M059J (cell line): ENCODE data around the gene MSI2. TPM values are rescaled to one million over a fixed set of nuclear protein-coding genes. Genes with fewer than 3 reads are reported as not detected.
"Not testable (repeated sequence)": the region's sequence is repeated elsewhere in the genome, so short reads cannot be mapped to it uniquely, and the experiment has no call there.

Source experiments
- DNase-seq: peaks from one replicate; pipeline ENCODE4 v3.0.0-alpha.2; 2012; ENCODE audit warnings: low read depth
- total RNA-seq: library from RNA; depleted of rRNA; stranded (reverse); fragments of >200 nt; shearing (Covaris generic); gene quantifications from 2 replicates; pipeline ENCODE4 v1.2.3, GENCODE V29; 2014

MSI2 gene
- total RNA-seq, 1 experiment from 2014 or later = 28.6 TPM

DNA sequence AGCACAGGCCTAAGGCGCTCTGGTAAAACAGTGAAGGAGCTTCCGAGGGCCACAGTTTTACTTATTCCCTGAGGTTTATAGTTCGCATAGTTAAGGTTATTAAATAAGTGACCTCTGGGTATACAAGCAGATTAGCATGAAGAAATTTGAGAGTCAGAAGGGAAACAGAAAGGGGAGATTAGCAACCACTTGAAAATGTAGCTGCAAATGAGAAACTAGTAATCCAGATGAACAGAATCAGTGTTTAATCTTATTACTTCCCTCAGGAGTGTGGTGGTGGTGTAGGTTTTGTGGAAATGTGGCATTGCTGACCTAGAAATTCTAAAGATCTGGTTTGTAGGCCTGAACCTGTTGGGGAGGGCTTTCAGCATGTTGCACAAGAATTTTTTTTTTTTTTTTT is 358.4 kb downstream of the MSI2 start:
- DNase-seq = no peak

DNA sequence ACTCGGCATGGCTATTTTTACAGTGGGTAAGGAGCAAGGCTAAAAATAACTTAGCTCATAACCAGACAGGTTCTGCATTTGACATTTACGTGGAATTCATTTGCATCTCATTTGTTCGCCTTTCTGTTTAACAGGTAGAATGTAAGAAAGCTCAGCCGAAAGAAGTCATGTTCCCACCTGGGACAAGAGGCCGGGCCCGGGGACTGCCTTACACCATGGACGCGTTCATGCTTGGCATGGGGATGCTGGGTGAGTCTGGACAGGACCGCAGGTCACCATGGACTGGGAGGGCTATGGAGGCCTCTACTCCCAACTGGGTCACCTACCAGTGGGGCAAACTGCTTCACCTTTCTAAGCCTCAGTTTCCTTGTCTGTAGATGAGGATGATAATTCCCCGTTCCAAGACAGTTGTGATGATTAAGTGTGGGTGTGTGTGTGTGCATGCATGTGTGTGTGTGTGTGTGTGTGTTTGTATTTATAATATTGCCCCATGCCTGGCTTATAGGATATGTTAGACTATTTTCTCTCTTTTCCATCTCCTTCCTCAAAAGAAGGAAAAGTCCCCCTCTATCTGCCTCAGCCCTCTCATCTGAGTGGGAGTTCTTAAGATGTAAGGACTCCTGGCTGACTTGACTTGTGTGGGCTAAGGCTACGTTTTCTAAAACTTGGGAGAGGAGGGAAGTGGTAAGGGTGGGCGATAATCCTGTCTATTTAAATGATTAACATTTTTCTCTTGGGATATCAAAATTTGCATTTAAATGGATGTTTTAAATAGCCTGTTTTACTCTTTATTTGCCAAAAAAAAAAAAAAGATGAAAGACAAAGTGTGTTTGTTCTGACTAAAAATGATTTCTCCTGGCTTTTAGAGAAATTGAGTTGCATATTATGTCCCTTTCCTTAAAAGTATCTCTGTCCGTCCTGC is 359.8 kb downstream of the MSI2 start:
- DNase-seq = no peak

DNA sequence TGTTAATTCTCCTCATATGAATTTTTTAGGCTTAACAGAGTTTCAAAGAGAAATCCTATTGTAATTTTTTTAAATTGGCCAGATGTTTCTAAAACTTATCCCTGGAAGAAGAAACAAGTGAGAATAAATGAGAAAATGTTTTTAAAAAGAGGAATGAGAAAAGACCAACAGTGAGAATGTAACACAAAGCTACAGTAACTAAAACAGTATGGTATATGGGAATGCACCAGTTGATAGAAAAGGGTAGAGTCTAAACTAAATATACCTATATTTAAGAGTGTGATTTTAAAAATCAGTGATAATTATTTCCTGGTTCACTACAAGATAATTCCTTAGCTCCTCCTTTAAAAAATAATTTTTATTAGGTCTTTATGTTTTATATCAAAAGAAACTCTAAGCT is 360.9 kb downstream of the MSI2 start:
- no peak for DNase-seq

DNA sequence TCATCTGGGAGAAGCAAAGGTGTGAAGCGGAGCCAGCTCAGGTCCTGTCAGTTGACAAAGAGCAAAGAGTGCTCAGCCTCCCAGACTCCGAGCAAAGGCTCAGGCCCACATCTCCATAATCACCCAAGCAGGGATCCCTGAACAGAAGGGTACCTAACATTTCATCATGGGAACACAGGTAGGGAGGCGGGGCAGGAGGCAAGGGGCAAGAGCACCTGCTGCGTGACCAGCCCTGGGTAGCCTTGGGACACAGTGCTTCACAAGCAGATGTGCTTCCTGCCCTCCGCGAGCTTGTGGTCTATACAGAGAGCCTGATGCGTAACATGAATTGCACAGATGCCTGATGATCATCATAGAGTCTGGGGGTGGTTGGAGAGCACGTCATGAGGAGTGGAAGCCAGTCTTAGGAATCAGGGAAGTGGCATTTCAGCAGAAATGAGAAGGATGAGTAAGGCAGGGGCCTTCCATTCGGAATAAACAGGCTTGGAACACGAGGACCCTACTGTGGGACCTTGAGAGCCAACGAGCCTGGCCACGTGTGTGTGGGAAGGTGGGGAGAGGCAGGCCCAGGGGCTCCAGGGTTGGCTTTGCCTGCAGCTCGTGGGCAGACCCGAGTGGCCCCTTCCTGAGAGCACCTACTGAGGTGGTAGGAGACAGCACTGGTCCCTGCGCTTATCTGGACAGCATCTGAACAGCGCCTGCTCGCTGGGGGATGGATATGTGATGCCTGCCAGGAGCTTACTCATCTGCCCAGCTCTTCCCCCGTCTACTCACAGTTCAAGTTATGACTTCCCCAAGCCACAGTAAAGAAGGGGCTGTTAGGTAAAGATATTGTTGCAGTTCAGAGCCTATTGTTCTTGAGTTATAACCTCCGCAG is 363.0 kb downstream of the MSI2 start:
- DNase-seq = peak; percentile 76

DNA sequence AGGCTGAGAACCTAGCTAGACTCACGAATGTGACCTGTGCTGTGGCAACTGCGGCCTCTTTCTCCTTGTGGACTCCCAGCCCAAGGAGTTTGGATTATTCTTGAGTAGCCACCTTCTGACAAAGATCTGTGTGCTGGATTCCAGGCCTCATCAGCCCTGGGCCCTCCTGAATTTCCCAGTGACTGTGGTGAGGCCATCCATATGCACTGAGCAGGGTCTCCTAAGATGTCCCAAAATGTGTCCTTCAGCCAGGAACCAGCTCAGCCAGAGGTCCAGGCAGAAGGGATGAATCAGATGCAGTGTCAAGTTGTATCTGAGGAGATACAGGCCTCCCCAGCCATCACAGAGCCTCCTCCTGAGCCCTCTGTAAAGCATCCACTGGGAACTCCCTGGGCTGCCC is 364.3 kb downstream of the MSI2 start:
- DNase-seq = no peak

DNA sequence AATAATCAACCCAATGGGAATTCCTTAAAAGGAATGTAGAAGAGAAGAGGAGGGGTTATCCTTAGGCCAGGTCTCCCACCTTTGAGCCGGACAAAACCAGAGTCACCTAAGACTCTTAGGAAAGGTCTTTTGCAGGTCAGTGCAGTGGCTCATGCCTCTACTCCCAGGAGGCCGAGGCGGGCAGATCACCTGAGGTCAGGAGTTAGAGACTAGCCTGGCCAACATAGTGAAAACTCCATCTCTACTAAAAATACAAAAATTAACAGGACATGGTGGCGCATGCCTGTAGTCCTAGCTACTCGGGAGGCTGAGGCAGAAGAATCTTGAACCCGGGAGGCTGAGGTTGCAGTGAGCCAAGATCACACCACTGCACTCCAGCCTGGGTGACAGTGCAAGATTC is 365.5 kb downstream of the MSI2 start:
- not testable (repeated sequence) for DNase-seq

DNA sequence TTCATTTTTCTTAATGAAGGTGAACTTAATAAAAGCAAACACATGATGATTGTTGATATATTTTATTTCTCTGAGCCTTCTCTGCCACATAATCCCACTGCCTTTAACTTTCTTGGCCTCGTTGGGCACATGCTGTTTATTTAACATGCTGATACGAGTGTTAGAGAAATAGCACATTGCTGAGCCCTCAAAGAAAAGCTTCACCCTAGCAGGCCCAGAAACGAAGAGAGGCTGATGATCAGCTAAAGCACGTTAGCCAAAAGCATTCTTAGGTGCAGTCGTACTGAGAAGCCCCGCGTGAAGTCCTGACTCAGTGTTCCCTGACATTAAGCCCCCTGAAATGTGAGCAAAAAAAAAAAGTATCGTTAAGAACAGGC is 366.0 kb downstream of the MSI2 start:
- no peak for DNase-seq

DNA sequence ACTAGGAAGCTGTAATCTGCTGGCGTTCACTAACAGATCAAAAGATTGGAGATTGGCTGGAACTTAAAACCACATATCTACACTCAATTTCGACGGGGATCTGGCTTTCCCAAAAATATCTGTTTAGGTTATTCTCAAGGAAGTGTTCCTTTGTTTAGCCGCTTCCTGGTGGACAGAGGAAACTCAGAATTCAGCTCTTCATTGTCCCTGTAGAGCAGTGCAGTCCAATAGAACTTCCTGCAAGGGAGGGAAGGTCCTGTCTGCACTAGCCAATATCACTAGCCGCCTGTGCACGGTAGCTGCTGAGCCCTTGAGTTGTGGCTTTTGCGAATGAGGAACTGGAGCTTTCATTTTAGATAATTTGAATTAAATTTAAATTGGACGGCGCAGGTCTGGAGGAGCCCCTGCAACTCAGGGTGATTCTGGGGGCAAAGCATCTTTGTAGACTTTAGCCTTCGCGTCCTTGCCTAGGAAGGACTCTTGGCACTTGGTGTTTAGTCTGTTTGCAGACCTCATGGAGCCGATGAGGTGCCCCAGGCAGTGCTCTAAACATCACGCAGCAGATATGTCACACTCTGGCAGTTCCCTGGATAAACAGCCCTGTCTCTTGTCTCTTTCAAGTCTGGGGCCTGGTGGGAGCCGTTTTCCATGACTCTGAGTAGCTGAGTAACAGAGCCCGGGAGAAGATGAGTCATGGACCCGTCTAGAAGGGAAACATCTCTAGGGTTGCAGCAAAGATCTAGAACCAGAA is 366.5 kb downstream of the MSI2 start:
- peak; percentile 97 for DNase-seq

DNA sequence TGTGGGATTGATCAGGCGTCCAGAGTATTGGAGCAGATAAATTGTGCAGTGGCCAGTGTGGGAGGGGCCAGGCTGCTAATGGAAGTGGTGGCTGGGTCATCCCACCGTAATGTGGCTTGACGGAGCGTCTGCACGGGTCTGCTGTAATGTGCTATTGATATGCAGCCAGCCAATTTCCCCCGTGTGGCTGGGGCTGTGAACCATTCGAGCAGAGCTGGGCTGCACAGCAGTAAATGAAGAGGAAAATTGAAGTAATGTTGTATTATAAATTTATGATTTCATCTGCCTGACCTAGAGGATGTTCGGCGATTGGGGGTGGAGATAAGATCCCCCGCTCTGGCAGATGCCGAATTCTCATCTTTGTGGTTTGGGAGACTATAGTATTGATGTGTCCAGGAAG is 367.3 kb downstream of the MSI2 start:
- DNase-seq = no peak

DNA sequence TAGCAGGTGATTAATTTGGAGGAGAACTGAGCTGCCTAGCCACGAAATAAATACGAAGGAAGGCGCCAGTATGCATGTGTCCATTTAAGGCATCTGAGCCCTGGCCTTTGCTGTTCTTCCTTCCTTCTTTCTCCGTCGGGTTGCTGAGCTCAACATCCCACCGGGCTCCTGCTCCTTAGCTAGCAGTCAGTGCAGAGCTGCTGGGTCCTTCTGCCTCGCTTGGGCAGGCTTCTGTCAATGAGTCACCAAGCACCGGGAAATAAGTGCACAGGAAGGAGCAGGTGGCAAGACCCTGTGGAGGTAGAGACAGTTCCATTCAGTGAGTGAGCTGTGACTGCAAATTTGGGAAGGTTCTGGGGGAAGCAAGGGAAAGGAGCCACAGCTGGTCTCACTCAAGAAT is 368.1 kb downstream of the MSI2 start:
- no peak for DNase-seq

DNA sequence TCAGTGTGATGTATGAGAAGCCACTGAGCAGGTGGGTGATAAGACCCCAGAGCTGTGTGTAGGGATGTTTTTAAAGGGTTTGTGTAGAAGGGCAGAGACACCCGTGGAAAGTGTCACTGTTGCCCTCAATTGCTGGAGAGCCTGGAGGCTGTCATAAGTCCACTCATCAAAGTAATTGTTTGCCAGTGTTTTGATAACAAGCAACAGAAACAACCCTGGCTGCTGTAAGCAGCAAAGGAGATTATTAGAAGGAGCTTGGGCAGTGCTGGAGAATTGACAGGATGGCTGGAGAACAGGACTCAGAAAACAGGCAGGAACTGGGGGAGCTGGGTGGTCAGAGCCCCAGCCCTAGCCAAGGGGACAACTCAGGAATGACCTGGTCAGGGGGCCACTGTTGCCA is 369.2 kb downstream of the MSI2 start:
- no peak for DNase-seq

DNA sequence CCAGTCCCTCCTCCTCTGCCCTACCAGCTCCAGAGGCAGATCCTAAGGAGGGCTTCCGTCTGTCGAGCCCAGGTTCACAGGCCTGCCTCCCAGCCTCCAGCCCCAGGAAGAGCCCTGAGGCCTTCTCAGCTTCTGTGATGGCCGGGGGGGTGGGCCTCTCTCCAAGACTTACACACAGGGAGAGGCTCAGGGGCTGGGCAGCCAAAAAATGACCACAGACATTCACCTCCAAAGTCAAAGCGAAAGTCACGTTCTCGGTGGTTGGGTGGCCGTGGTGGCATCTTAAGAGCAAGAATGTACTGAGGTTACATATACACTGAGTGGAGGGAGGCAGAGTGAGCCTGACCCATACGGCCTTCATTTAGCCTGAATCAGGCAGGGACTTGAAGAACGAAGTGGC is 369.6 kb downstream of the MSI2 start:
- no peak for DNase-seq

DNA sequence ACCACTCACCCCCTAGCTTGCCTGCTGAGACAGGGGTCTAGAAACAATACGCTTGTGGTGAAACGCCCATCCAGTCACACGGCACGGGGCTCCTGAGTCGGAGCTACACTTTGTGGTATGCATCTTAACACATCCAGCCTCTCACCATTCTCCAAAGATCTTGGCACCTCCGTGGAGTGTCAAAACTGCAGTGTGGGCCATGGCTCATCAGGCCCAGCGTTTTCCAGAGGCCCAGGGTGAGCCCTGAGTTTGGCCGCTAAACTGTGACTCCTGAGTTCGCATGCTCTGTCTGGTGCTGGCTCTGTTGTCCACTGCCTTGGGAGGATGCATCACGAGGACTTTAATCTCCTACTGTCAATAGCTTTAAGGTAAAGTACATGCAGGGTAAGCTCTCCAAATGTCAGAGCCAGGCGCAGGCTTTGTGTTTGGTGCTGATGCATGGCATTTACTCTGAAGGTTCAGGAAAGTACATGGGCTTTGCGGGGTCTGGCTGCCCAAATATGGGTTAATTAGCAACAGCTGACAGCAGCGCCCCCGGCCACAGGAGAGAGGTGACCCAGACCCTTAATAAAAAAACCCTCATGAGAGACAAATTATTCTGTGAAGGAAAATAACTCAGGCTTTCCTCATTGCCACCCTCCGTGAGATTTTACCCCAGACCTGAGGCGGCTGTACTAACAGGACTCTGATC is 370.3 kb downstream of the MSI2 start:
- no peak for DNase-seq

DNA sequence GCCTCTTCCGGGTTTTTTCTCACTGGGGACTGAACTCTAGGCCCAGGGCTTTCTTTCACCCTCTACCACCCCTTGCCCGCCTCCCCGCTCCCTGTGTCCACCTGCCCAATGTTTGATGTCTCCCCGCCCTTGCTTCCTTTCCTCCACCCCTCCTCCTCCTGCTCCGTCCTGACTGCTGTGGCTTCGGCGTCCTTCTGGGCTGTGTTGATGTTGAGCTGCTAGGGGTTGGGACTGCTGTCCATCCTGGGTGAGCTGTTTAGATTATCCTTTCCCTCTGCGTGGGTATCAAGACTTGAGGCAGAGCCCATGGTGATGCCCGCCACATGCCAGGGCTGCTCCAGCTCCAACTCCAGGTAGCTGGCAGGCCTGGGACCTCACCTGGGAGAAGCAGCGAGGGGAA is 371.3 kb downstream of the MSI2 start:
- DNase-seq = no peak

DNA sequence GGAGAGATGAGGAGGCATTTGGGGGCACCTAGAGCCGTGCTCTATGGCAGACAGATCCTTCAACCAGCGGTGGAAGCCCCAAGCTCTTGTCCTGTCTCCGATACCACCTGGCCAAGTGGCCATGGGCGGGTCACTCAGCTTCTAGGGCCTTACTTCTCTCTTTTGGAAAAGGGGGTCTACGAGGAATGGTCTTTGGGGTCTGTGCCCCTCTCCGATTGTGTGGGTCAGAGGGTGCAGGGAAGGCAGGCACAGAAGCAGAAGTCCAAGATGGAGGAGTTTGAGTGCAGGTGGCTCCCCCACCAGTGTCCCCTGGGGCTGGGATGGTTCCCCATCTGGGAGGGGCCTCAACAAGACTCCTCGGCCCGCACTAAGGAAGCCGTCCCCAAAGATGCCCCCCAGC is 372.1 kb downstream of the MSI2 start:
- no peak for DNase-seq

DNA sequence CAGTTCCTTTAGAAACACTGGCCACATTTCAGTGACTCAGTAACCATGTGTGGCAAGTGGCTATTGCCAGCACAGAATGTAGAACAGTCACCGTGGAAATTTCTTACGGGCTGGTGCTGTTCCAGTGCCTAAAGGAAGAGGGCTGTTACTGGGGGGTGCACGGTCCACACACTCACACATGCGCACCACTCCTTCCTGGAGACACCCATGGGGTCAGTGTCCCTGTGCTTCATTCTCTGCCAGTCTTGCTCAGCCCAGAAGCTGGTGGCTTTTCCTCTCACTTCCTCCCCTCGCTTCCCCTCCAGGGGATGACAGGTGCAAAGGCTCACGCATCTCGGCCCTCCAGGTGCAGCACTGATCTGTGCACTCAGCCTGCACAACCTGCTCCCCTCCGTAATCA is 373.1 kb downstream of the MSI2 start:
- DNase-seq = no peak

DNA sequence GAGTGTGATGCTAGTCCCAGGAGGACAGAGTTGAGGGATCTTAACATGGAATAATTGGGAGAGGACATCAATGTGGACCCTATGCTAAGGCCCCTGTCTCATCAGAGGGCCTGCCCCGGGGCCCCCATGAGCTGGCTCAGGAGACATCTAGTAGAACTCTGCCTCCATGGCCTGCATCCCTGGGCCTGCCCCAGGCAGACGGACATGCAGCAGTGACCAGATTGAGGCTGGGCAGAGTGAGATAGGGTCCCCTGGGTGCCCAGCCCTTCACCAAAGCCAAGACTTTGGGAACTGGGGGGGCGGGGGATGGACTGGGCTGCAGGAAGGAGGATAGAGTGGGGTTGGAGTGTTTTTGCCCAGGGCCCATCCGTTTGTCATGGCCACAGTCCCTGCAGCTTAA is 373.6 kb downstream of the MSI2 start:
- no peak for DNase-seq

DNA sequence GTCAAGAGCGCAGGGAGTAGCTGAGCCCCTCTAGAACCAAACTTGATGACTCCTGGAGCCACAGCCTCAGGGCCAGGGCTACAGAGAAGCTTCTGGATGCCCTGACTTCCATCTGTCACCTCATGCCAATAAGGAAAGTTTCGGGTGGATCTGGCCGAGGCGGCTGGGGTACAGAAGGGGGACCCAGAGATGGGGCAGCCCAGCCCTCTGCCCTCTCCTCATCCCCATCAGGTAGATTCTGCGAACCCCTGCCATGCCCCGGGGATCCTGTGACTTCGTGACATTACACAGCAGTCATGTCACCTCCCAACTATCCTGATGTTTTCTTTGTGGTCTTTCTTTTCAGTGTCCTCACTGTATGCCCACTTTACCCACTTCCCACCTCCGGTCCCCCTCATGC is 374.4 kb downstream of the MSI2 start:
- DNase-seq = no peak

DNA sequence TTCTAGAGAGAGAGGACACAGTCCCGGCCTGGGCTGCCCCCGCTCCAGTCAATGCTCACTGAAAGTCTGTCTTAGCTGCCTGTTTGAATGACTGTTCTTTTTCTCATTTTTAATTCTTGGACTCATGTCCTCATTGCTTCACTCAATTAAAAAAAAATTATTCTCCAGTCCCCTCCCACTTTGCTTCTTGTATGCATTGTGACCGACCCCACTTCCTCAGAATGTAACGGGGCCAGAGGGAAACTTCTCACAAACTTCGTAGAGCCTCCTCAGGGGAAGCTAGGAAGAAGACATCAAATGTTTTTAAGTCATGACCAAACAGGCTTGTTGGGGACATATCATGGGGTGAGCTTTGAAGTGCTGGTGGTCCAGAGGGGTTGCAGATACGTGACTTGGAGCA is 375.5 kb downstream of the MSI2 start:
- no peak for DNase-seq

DNA sequence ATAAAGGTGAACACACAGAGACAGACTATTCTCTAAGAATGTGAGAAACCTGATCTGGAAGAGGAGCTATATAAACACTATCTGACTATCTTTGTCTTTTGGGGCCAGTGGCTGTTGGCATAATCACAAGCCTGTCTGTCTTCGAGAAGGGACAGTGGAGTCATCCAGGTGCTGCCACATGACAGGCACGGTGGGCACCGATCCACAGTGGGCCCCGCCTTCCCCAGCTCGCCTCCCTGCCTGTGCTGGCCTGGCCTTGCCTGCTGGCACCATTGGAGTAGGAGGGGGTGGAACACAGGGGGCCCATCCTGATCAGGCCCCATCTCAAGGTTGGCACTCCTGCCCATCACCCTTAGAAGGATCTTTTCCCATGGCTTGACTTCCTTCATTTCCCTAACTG is 376.0 kb downstream of the MSI2 start:
- no peak for DNase-seq

DNA sequence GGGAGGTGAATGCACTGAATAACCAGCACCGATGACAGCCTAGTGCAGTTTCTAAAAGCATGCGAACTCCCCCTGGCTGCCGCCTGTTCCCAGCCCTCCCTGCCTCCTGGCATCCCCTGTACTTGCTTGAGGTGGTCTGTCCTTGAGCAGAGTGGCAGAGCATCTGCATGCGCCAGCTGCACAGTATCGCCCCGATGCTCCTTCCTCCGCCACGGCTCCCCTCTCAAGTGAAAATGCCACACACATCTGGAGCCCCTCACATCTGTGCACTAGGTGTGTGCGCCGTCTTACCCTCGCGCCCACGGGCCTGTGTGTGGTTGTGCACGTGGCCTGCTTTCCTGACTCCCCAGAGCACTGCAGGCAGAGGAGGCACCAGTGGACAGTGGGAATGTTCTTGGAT is 376.9 kb downstream of the MSI2 start:
- no peak for DNase-seq
